HTR-8/SVneo (cell line): ENCODE results near the gene TCF7.

Experiments used
- DNase-seq: peaks from one replicate; pipeline ENCODE4 v3.0.0; 2011; ENCODE audit warnings: low spot score, mixed read lengths; ENCODE audit not compliant: insufficient read length
- FAIRE-seq: peaks from 2 replicates; lab custom pipeline; 2011; peaks lifted over from hg19 to GRCh38; lab: Jason Lieb, UNC

Gene TCF7

DNA sequence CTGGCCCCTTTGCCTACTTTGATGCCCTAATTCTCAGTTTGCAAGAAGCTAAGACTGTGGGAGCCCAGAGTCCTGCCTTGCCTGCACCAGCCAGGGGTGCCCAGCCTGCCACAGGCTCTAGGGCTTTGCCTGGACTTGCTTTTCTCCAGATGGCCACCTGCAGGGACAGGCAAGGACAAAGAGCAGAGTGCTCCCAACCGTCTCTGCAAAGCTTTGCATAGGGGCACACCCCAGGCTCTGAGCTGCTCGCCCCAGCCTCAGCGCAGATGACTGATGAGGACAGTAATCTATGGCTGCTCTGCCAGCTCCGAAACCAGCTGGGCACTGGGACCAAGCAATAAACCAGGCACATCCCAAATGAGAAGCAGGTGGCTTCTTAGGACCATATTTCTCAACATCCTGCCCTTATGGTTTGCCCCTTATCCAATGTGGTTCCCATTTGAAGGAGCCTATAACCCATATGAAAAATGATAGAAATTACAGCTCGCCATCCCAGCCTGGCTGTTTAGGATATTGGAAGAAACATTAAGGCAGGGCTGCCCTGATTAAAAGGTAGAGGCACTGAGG, 25.4 kb upstream of the TCF7 start:
- FAIRE-seq (no peak), DNase-seq (no peak)

GRCh38 chr5:134090522-134090921, 24.0 kb upstream of the TCF7 start:
- no peak for FAIRE-seq
- DNase-seq: no peak

- no peak for FAIRE-seq
- no peak for DNase-seq
These were observed 22.8 kb upstream of the TCF7 start for GRCh38 chr5:134091626-134092121.

DNA sequence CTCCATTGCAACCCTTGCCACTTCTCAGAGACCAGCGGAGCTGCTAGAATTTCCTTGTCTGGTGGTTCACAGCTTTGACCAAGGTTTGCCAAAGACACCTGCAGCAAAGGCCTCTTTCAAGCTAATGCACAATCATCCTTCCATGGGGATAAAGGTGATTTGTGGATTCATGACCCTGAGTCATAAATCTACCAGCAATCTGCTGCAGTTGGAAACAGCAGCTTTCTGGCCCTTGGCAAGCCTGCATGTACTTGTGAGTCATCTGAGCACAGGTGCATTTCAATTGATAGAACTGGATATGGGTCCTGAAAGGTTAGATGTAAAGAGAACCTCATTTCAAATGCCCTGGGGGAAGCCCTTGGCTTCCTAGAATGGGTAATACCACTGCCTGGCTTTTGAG, 21.6 kb upstream of the TCF7 start:
- DNase-seq (no peak), FAIRE-seq (no peak)

GRCh38 chr5:134093351-134093750, 21.1 kb upstream of the TCF7 start:
- DNase-seq: no peak
- no peak for FAIRE-seq

- DNase-seq (no peak), FAIRE-seq (no peak)
These were observed 19.2 kb upstream of the TCF7 start for GRCh38 chr5:134095293-134095692.

DNA sequence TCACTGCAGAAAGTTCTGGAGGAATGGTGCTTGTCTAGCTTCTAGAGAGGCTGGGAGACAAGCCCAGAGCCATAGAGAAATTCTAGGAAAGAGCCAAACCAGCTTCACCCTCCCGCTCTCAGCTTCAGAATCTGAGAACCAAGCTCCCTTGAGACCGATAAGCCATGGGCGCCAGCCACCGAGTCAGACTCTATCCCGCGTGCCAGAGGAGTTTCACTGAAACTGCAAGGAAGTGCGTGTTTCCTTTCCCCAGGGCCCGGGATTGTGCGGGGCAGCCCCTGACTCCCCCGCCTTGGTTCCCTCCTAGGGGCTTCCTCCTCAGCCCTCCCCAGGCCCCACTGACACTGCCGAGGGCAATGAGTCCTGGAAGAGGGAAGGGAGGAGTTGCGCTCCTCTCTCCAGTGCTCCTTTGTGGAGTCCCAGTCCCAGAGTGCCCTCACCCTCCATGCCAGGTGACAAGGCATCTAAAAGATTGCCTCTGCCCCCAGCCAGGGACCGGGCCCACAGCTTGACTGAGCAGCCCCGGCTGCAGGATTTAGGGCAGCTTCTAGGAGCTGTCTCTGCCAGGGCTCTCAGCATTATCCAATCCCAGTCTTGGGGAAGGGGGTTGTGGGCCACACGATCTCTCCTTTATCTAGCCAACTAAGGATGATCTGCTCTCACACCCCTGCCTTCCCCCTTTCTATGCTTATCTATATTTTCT, 18.4 kb upstream of the TCF7 start:
- DNase-seq (no peak), FAIRE-seq (no peak)

DNA sequence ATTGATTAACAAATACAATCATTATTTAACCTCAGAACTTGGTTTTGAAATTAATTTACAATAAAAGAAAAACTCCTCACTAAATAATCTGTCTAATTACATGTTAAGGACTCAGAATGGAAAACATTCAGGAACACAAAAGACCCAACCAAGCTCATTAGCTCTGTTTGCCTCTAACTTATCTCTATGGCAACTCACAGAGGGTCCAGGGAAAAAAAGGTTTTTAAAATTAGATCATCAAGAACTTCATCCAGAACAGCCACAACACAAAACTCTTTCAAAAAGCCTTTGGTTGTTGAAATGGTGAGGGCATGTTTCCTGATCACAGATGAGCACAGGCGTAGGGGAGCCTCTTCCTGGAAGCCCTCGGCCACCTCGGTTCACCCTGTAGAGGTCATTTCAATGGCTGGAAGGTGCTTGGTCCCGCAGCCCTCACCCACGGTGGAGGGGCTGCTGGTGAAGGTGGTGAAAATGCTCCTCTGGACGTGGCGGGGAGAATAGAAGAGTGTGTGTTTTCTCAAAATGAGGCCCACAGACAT, 17.2 kb upstream of the TCF7 start:
- FAIRE-seq (no peak), DNase-seq (no peak)

DNA sequence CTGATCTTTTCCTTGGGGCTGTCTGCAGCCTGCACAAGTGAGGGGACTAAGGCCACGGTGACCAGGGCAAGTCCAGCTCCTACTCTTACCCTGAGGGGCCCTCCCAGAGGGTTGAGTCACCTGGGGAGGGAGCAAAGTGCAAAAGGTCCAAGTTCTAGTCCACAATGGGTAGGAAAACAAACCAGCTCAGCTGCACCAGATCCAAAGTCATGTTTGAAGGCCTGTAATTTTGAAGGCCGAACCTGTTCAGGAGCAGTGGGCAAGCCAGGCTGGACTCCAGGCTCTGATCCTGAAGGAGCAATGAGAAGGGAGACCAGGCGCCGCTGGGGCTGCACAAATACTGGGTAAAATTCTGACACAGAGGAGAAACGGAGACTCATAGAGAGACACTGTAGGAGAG, 15.8 kb upstream of the TCF7 start:
- FAIRE-seq: no peak
- DNase-seq: no peak

DNA sequence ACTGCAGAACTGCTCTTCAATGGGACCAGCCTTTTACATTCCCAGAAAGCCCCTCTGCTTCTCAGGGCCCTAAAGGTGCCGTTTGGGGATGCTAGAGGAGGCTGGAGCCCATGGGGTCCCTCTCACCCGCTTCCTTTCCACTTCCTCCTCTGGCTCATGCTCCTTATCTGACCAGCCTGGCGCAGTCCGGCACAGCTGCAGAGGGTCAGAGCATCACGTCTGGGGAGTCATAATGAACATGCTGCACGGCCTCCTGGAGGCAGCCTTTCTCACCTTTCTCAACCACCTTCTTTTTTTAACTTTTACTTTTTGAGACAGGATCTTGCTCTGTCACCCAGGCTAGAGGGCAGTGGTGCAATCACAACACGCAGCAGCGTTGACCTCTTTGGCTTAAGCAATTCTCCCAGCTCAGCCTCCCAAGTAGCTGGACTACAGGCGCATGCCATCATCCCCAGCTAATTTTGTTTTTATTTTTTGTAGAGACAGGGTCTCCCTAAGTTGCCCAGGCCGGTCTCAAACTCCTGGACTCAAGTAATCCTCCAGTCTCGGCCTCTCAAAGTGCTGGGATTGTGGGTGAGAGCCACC, 15.1 kb upstream of the TCF7 start:
- FAIRE-seq (no peak), DNase-seq (no peak)

- DNase-seq (no peak), FAIRE-seq (no peak)
These were observed 14.6 kb upstream of the TCF7 start for GRCh38 chr5:134099939-134100282.

DNA sequence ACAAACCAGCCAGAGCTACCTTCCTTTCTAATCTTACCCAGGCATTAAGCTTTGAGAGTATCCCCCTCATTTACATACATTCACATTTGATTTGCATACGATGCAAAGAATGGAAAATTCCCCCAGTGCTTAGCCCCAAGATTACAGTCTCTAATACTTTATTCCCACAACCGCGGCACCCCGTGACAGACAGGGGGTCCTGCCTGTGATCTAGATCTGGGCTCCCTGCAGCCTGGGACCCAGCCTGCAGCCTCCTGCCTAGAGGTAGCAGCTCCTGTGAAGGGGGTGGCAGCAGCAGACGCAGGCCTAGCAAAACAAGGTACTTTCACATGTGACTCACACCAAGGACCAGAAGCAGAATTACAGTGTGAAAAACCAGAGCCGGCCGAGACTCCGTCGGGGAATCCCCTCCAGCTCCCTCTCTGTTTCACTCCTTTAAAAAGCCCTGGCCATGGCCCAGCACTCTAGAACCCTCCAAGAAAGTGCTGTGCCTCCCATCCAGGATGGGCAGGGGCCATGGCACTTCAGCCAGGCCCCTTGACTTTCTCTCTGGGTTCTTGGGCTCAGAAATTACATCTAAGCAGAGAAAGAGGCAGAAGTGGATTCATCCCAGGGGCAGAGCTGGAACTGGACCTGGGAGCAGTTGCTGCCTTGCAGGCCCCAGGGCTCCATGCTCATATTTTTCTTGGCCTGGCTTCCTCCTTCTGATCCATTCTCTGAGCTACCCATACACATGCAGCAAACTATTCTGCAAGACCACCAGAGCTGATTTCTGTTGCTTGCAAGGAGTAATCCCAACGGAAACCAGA, 14.0 kb upstream of the TCF7 start:
- DNase-seq: no peak
- FAIRE-seq: no peak

GRCh38 chr5:134101686-134102439, 12.6 kb upstream of the TCF7 start:
- peak; percentile 54 for FAIRE-seq
- DNase-seq: peak; percentile 81

GRCh38 chr5:134103397-134103796, 11.1 kb upstream of the TCF7 start:
- no peak for FAIRE-seq
- no peak for DNase-seq

GRCh38 chr5:134103998-134104654, 10.4 kb upstream of the TCF7 start:
- FAIRE-seq: no peak
- no peak for DNase-seq

DNA sequence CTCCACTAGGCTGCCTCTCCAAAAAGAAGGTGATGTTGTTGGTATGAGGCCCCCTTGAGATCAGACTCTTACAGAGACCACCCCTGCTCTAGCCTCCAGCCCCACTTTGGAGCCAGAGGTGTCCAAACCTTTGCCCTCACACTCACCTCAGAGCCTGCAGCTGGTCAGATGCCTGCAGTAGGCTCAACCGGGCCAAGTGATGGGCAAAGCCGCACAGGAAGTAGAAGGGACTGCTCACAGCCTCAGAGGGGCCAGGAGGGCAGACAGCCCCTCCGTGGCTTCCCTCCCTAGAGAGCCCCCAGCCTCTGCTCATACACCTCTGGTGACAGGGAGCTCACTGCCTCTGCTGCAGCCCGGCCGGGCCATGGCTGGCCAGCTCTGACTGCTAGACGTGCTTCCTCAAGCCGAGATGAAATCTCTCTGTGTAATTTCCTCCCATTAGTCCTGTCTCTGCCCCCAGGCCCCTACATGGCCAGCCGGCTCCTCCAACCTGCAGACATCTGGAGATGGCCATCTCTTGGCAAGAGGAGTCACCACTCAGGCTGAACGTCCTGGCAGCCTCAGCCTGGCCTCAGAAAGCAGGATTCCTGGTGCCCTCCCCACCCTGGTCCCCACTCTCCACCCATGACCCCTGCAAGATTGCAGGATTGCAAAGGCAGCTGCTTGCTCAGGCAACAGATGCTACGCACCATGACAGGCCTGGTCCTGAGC, 7.3 kb upstream of the TCF7 start:
- FAIRE-seq (no peak), DNase-seq (no peak)

DNA sequence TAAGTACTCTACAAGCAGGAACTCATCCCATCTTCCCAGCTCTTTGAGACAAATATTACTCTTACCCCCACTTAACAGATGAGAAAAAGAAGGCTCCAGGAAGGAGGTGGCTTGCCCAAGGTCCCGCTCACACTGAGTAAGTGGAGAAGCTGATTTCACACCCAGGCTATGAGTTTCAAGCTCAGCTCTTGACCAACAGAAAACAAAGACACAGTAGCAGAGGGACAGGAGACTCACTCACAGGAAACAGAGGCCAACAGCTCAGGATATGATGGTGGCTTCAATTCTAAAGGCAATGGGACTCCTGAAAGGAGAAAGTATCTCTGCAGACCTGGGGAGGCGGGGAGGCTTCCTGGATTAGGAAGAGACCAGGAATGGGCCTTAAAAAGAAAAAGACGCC, 6.7 kb upstream of the TCF7 start:
- FAIRE-seq: no peak
- no peak for DNase-seq

GRCh38 chr5:134110382-134110781, 4.1 kb upstream of the TCF7 start:
- DNase-seq (no peak), FAIRE-seq (no peak)
